Left ventricle myocardium inferior (tissue), 1 donor: Measurements from ENCODE around the gene GOLGA8Q. TPM values are rescaled to one million over a fixed set of nuclear protein-coding genes. Genes with fewer than 3 reads are reported as not detected.
"Not testable (repeated sequence)": the region's sequence is repeated elsewhere in the genome, so short reads cannot be mapped to it uniquely, and the experiment has no call there.

ENCODE experiments used
- DNase-seq: peaks from one replicate; pipeline ENCODE4 v3.0.0-alpha.2; 2020
- H3K27ac ChIP-seq: fragments of 200-600 bp; replicated peaks from 2 replicates; pipeline ENCODE4 v1.8.0; 2021
- H3K27me3 ChIP-seq: fragments of 200-600 bp; 2 replicates; pipeline ENCODE4 v1.8.0; 2021; ENCODE audit warnings: low read depth
- H3K36me3 ChIP-seq: fragments of 200-600 bp; 2 replicates; pipeline ENCODE4 v1.8.0; 2021
- H3K4me1 ChIP-seq: fragments of 200-600 bp; 2 replicates; pipeline ENCODE4 v1.8.0; 2021
- H3K4me3 ChIP-seq: fragments of 200-600 bp; 2 replicates; pipeline ENCODE4 v1.8.0; 2021; ENCODE audit warnings: mild to moderate bottlenecking, moderate library complexity
- H3K9me3 ChIP-seq: fragments of 200-600 bp; replicated peaks from 2 replicates; pipeline ENCODE4 v1.8.0; 2021
- CTCF ChIP-seq: fragments of 200-600 bp; IDR thresholded peaks from 2 replicates; pipeline ENCODE4 v1.8.0; 2021; ENCODE audit warnings: antibody characterized with exemption, mild to moderate bottlenecking, borderline replicate concordance
- intact Hi-C: fragments of 100-400 bp; cut with micrococcal nuclease; formaldehyde crosslinking; loops from one replicate; pipeline ENCODE4 v1.11.0; 2022
- long read RNA-seq: library from polyadenylated mRNA; unstranded; transcript quantifications from one replicate; pipeline ENCODE4 v2.0.0, GENCODE V29; 2021
- total RNA-seq: library from RNA; stranded (reverse); fragmentation: NEBNext Ultra II Directional; extraction: Animal tissue kit (Norgen Biotek cat#: 25700); gene quantifications from one replicate; pipeline ENCODE4 v1.2.1, GENCODE V29; 2021
- donor health status: DM: no; HTN: yes; CAD: no; lungs with severe emphysema.

GOLGA8Q gene
- 0.74 TPM for total RNA-seq
- long read RNA-seq = 0 reads

- DNase-seq, H3K4me1 ChIP-seq, H3K27me3 ChIP-seq, intact Hi-C loops, H3K4me3 ChIP-seq, H3K9me3 ChIP-seq, H3K27ac ChIP-seq, H3K36me3 ChIP-seq: not testable (repeated sequence)
Observed at GRCh38 chr15:30551750-30552149, at the start of gene GOLGA8Q. Gene GOLGA8Q, plus strand, starts transcription at chr15:30552050. Its CDS starts 28 bp downstream, at chr15:30552078.

GRCh38 chr15:30502904-30503781, 48.7 kb upstream of the GOLGA8Q start:
- intact Hi-C loops, H3K27ac ChIP-seq, H3K4me1 ChIP-seq, H3K9me3 ChIP-seq, DNase-seq, H3K27me3 ChIP-seq, H3K4me3 ChIP-seq, H3K36me3 ChIP-seq: not testable (repeated sequence)

- H3K9me3 ChIP-seq, H3K27ac ChIP-seq, H3K36me3 ChIP-seq, DNase-seq, H3K4me3 ChIP-seq, H3K27me3 ChIP-seq, H3K4me1 ChIP-seq, intact Hi-C loops: not testable (repeated sequence)
Observed at GRCh38 chr15:30504162-30504843, 47.5 kb upstream of the GOLGA8Q start.

- intact Hi-C loops = not testable (repeated sequence)
Observed at GRCh38 chr15:30514545-30514944, 37.3 kb upstream of the GOLGA8Q start.

GRCh38 chr15:30523453-30524243, 28.2 kb upstream of the GOLGA8Q start:
- H3K27me3 ChIP-seq, H3K4me1 ChIP-seq, intact Hi-C loops, H3K36me3 ChIP-seq, DNase-seq, H3K27ac ChIP-seq, H3K4me3 ChIP-seq, H3K9me3 ChIP-seq: not testable (repeated sequence)

More at GRCh38 chr15:30514545-30514944, 37.3 kb upstream of the GOLGA8Q start:
- not testable (repeated sequence) for H3K4me3 ChIP-seq, H3K36me3 ChIP-seq, H3K27ac ChIP-seq, H3K4me1 ChIP-seq, H3K27me3 ChIP-seq, DNase-seq, H3K9me3 ChIP-seq

GRCh38 chr15:30525912-30526311, 25.9 kb upstream of the GOLGA8Q start:
- H3K27ac ChIP-seq, H3K36me3 ChIP-seq, DNase-seq, intact Hi-C loops, H3K9me3 ChIP-seq, H3K4me1 ChIP-seq, H3K27me3 ChIP-seq, H3K4me3 ChIP-seq: not testable (repeated sequence)

GRCh38 chr15:30529049-30529448, 22.8 kb upstream of the GOLGA8Q start:
- H3K4me3 ChIP-seq, H3K9me3 ChIP-seq, DNase-seq, H3K36me3 ChIP-seq, H3K4me1 ChIP-seq, H3K27me3 ChIP-seq, intact Hi-C loops, H3K27ac ChIP-seq: not testable (repeated sequence)

GRCh38 chr15:30566949-30567348, 15.1 kb downstream of the GOLGA8Q start:
- H3K36me3 ChIP-seq, H3K9me3 ChIP-seq, H3K4me3 ChIP-seq, intact Hi-C loops, H3K4me1 ChIP-seq, H3K27ac ChIP-seq, H3K27me3 ChIP-seq, DNase-seq: not testable (repeated sequence)
- TF ChIP-seq CTCF = peak; percentile 18

- H3K36me3 ChIP-seq, H3K9me3 ChIP-seq, DNase-seq, H3K27me3 ChIP-seq, H3K4me1 ChIP-seq, H3K4me3 ChIP-seq, H3K27ac ChIP-seq, intact Hi-C loops: not testable (repeated sequence)
Observed at GRCh38 chr15:30573012-30573491, 21.2 kb downstream of the GOLGA8Q start.

GRCh38 chr15:30579394-30579970, 27.6 kb downstream of the GOLGA8Q start:
- intact Hi-C loops = not testable (repeated sequence)

GRCh38 chr15:30580716-30581115, 28.9 kb downstream of the GOLGA8Q start:
- intact Hi-C loops, H3K9me3 ChIP-seq, DNase-seq, H3K36me3 ChIP-seq, H3K4me1 ChIP-seq, H3K4me3 ChIP-seq, H3K27me3 ChIP-seq, H3K27ac ChIP-seq: not testable (repeated sequence)

More at GRCh38 chr15:30579394-30579970, 27.6 kb downstream of the GOLGA8Q start:
- H3K9me3 ChIP-seq, H3K27me3 ChIP-seq, H3K4me1 ChIP-seq, DNase-seq, H3K36me3 ChIP-seq, H3K27ac ChIP-seq, H3K4me3 ChIP-seq: not testable (repeated sequence)
